GM19324 (cell line): Measurements from ENCODE around the gene RIPK4.

ENCODE experiments used
- ATAC-seq: cut with Tn5 transposase; IDR thresholded peaks from one replicate; pipeline ENCODE4 v1.9.1; 2021; ENCODE audit warnings: mild to moderate bottlenecking, moderate library complexity; ENCODE audit not compliant: unreplicated experiment, low FRiP score

Gene RIPK4

GRCh38 chr21:41770901-41771624, 4.2 kb upstream of the RIPK4 start:
- no peak for ATAC-seq

DNA sequence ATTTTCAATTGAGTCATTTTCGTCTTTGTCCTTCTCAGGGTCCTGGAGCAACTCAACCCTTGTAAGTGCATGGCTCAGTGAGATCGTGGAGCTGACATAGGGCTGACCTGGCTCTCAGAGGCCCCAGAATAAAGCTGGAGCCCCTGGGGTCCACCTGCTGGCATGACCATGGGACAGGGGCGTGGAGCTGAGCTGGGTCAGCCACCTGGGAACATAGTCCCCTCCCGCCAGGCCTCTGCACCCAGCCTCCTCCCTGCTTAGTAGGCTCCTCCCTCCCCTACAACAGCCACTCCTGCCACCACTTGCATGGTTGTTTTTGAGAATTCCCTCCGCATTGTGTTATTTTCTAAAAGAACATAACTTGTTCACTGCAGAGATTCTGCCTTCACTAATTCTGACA, 3.1 kb upstream of the RIPK4 start:
- ATAC-seq = no peak

GRCh38 chr21:41769521-41769920, 2.7 kb upstream of the RIPK4 start:
- ATAC-seq = no peak

GRCh38 chr21:41769111-41769510, 2.3 kb upstream of the RIPK4 start:
- no peak for ATAC-seq

DNA sequence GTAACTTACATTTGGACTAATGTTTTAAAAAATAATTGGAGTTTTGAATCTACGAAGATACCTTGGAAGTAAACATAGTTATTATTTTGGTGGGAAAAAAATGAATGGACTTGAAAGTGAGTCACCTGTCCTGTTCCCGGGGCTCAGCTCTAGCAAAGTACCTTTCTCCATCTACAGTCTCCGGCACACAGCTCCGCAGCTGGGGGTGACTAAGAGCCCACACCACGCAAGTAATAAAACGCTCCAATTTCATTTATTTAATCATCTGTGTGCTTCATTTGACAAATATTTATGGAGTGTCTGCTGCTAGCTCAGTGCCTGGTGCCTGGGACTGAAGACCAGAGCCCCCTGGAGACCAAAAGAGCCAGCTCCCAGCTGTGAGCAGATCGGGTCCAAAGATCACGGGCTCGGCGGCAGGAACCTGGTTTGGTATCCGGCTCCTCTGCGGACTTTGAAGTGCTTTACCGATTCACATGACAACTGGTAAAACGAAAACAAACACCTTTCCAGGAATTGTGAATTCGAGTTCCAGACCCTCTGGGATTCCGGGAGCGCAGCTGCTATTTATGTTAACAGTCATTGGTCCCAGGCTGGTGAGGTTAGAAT, 1.7 kb upstream of the RIPK4 start:
- ATAC-seq = no peak

DNA sequence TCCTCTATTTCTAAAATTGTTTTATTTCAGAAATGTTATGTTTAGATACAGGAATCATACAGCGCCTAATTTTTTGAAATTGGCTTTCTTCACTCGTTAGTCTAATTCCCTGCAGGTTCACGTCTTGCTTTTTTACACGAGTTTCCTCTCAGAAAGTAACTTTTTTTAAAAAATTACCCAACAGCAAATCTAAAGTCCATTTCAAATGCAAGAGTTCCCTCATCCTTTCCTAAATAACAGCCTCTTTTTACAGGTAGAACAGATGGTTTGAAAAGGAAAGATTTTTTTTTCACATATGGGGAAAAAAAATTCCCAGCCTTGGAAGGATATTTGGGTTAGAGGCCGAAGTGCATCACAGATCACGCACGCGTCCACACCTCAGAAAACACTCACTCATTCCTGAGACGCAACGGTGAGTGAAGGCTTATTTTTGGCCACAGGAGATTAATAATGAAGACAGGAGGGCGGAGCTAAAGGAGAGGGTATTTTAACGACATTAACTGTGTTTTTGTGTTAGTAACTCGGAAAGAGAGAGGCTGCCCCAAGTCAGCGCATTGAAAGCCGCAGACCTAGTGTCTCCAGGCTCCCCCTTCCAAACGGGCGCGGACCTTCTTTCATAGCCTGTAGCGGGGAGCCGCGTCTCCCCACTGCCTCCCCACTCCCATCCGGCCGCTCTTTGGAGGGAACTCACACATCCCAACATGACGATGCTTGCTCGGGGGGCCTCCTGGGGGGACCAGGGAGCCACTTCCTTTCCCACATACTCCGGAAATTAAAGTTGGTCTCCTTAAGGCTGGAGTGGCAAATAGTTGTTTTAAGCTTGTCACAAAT, 969 bp upstream of the RIPK4 start:
- ATAC-seq = no peak

DNA sequence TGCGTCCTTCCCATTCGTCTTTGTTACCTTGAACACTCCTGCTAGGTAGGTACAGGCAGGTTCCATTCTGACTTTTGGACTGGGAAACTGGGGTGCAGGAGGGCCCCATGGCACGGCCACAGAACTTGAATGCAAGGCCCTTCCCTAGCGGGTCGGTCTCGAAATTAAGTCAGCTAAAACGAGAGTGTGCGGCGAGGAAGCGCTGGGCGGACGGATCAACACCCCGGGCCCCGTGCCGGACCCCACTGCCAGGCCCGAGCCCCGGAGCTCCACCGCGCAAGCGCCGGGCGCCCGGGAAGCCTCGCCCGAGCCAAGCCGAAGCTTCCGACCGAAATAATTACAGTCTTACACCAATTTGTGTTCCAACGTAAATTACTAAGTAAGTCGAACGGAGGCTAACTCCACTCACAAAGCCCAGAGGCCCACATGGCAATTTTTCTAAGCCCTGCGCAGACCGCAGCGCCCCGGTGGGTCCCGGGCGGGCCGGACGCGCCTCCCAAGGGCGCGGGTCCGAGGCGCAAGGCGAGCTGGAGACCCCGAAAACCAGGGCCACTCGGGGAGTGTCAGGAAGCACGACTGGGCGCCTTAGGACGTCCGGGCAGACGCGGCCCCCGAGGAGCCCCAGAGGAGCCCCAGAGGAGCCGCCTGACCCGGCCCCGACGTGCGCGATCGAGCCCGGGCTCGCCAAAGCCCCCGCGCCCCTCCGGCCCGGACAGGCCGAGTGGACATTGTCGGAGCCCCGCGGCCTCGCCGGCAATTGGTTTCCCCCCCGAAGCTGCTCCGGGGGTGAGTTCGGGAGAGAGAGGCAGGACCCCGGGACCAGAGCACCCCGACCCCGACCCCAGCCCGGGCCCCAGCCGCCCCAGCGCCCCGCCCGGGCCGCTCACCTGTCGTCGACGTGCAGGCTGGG, 624 bp downstream of the RIPK4 start:
- ATAC-seq = no peak

DNA sequence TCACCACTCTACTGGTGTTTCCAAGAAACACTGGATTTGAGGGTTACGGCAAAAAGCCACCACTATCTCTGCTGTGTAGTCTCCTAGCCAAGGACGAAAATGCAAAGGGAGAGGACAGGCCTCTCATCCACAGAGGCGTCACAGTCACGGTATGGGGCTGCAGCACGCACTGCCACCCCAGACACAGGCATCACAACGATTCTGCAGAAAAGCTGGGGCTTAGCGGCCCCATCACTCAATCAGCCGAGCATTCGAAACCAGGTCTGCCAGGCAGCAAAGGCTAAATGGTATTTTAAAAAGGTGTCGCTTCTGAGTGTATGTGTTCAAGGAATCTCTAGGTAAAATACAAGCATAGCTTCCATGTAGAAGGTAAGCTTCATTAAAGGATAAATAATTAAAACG, 1.4 kb downstream of the RIPK4 start:
- ATAC-seq = no peak

DNA sequence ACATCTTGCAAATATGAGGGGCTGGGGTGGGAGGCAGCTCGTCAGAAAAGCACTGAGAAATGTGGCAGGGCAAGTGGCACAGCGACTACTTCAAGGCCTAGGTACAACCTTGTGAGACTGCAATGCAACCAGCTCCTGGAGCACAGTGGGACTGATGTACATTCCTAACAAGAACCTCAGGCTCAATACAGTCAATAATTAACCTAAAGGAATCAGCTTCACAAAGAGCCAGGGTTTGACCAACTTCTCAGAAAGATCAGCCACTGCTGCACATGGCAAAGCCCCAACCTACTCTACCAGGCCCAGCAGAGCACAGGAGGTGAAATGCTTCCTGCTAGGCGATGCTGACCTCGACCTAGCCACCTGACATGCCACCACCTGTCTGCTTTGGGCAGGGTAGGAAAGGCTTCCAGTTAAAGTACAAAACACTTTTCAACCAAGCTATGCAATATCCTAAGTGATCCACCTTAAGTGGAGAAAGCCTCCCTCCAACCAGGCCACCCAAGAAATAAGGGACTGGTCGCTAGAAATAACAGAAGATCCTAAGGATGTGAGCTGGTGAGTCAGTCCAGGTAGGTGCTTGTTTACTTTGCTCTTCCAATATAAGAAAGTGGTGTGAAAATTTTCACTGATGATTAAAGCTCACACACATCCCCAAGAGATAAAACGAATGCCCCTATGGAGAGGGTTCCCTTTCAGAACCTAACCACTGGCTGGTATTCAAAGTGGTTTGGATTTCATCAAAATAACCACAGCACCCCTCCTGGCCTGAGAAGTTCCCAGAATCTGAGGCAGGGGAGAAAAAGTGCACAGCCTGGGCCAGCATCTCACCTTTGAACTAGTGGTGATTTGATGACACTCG, 2.1 kb downstream of the RIPK4 start:
- ATAC-seq = no peak

GRCh38 chr21:41763996-41764395, 2.9 kb downstream of the RIPK4 start:
- no peak for ATAC-seq

- ATAC-seq = no peak
Observed at GRCh38 chr21:41763398-41763931, 3.4 kb downstream of the RIPK4 start.

DNA sequence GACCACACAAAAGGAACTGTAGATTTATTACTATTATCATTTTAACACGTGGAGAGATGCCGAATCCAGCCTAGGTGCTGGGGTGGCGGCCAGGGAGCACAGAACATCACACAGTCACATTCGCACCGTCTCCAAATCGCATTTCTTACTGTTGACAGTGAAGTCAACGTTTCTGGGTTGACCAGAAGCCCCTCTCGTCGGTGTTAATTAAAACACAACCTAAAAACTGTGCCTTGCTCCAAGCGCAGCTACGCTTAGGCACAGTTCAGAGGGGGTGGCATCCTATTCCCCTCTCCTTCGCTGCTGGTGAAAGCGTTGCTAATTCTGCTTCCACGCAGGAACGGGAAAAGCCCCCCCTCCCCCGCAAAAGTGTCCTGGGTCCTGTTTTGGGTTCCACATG, 4.1 kb downstream of the RIPK4 start:
- ATAC-seq = no peak

GRCh38 chr21:41761934-41762635, 4.8 kb downstream of the RIPK4 start:
- no peak for ATAC-seq

DNA sequence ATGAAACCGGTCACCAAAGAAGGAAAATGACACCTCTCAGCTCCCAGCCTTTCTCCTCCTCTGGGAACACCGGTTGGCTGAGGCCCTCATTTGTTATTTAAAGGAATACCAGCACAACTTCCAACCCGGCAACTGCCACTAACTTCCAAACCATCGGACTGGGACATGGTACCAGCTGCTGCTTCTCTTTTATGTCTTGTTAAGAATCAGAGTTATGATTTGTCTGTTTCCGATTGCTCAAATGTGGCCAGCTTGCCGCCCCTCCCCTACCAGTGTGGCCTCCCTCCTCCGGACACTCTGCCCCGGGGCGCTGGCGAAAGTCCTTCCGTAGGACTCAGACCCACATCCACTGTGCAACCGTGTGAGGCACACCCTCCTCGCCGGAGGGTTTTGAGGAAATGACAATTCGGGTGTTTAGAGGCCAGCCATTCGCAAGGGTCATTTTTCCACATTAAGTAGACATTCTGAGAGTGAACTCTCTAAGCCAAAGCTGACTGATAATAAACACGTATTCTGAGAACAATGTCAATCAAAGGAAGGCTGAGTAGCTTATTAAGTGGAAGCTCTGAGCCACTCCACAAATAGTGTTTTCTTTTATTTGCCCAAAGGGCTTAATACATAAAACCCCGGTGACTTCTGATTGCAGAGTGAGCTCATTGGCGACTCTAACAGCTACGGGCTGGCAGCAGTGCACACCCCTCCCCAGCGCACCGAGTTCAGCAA, 5.5 kb downstream of the RIPK4 start:
- no peak for ATAC-seq

DNA sequence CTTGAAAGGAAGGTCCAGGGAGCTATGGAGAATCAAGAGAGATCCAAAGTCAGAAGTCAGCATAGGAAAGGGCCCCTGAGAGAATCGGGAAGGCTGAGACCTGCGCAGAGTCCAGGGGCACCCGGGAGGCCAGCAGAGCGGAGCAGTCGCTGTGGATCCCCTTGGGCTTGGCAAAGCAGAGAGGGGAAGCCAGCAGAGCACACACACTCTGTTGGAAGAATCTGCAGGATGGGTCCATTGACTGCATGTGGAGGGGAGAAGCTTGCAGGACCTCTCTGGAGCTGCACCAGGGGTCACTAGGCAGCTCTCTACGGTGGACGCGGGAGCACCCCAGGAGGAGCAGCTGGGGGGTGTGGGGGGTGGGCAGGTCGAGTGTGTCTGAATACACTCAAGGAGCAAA, 6.4 kb downstream of the RIPK4 start:
- ATAC-seq = no peak

DNA sequence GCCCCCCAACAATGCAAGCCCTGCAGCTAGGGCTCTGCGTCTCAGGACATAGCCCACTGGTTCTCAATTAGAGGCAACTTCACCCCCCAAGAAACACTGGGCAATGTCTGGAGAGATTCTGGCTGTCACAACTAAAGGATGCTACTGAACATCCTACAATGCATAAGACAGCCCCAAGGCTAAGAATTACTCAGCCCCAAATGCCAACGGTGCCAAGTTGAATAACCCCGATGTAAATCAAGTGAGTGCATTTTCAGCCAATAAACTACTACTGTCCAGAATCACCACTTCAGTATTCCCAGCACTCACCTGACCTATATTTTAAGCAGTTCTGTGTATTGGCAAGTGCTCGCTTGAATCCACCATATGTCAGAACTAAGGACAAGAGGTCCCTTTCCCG, 6.9 kb downstream of the RIPK4 start:
- no peak for ATAC-seq

DNA sequence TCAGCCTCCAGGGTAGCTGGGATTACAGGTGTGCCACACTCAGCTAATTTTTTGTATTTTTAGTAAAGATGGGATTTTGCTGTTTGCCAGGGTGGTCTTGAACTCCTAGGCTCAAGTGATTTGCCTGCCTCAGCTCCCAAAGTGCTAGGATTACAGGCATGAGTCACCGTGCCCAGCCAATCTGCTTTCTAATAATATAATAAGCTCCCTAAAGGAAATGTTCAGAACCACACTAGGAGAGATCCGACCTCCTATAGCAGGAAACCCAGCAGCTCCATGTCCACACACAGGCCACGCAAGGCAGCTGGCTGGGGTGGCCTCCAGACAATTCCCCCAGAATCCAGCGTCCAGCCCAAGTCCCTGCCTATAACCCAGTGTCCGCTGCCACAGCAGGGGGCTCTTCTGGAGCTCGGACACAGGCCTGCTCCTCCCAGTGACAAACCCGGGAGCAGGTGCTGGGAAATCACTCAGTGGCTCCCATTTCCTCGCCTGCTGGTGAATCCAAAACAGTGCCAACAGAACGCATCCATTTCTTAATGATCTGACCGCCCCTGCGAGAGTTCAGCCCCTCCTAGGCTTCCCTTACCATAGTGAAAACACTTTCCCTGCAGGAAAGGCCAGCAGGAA, 7.5 kb downstream of the RIPK4 start:
- ATAC-seq = no peak

- no peak for ATAC-seq
Observed at GRCh38 chr21:41758550-41758949, 8.3 kb downstream of the RIPK4 start.
